Prostate gland (tissue), 2 donors: Measurements from ENCODE around the gene NCAPG2.

Source experiments
- POLR2A ChIP-seq: fragments of 450-650 bp; IDR thresholded peaks from one replicate; pipeline ENCODE4 v1.6.1; 2016; ENCODE audit warnings: antibody characterized with exemption, mild to moderate bottlenecking
- POLR2AphosphoS5 ChIP-seq: sonication (generic); formaldehyde crosslinking; IDR thresholded peaks from one replicate; pipeline ENCODE4 v1.6.1; 2017; ENCODE audit warnings: antibody characterized with exemption
- TF ChIP-seq, protein P1 (sequence below), 4 experiments: fragments of 200-600 bp in 2 of 4; fragments of 450-650 bp in 2 of 4; sonication (generic) in 2 of 4; IDR thresholded peaks; 1 replicate in 3 of 4; 2 replicates in 1 of 4; pipeline ENCODE4 v1.5.1; 2016 to 2019; ENCODE audit warnings: antibody characterized with exemption in 4 of 4, mild to moderate bottlenecking in 2 of 4, moderate library complexity in 2 of 4

DNA sequence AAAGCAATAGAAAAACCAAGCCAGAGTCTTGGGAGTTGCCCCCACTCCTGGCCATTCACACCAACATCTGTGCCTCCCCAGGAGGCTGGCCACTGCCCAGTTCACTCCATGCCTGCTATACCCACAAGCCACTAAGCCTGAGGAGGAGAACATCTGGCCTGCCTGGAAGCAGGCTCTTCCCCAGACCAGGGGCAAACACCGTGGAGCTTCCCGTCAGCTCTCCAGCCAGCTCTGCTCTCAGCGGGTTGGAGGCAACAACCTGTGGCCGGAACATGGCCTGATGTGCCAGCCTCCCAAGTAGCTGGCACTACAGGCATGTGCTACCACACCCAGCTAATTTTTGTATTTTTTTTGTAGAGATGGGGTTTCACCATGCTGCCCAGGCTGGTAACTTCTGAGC lies 107.9 kb downstream of the NCAPG2 start:
- TF ChIP-seq, protein P1, sequence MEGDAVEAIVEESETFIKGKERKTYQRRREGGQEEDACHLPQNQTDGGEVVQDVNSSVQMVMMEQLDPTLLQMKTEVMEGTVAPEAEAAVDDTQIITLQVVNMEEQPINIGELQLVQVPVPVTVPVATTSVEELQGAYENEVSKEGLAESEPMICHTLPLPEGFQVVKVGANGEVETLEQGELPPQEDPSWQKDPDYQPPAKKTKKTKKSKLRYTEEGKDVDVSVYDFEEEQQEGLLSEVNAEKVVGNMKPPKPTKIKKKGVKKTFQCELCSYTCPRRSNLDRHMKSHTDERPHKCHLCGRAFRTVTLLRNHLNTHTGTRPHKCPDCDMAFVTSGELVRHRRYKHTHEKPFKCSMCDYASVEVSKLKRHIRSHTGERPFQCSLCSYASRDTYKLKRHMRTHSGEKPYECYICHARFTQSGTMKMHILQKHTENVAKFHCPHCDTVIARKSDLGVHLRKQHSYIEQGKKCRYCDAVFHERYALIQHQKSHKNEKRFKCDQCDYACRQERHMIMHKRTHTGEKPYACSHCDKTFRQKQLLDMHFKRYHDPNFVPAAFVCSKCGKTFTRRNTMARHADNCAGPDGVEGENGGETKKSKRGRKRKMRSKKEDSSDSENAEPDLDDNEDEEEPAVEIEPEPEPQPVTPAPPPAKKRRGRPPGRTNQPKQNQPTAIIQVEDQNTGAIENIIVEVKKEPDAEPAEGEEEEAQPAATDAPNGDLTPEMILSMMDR (IDR thresholded peaks at IDR 0.05) = no peak
- TF ChIP-seq POLR2AphosphoS5 (no peak), POLR2A (no peak)
